LNCaP clone FGC (cell line): ENCODE results near the gene IFNA21.
"Not testable (repeated sequence)": the region's sequence is repeated elsewhere in the genome, so short reads cannot be mapped to it uniquely, and the experiment has no call there.

Experiments
- DNase-seq: peaks from one replicate; pipeline ENCODE4 v3.0.0-alpha.2; 2011; ENCODE audit warnings: low read depth
- H3K4me3 ChIP-seq: 2 replicates; pipeline ENCODE4 v1.5.1; 2011; ENCODE audit warnings: mild to moderate bottlenecking, low read depth, low read length, control low read depth
- TF ChIP-seq, protein P1 (sequence below): IDR thresholded peaks from 2 replicates; pipeline ENCODE4 v1.5.1; 2012; ENCODE audit warnings: mild to moderate bottlenecking; ENCODE audit not compliant: control insufficient read depth, insufficient read depth; ENCODE audit errors: extremely low read depth

The IFNA21 gene

GRCh38 chr9:21166560-21166959 is at the start of gene IFNA21:
Gene IFNA21 (minus strand): TSS chr9:21166660. CDS start chr9:21166612, 48 bp downstream.
- DNase-seq, H3K4me3 ChIP-seq: not testable (repeated sequence)

- DNase-seq, H3K4me3 ChIP-seq: not testable (repeated sequence)
- TF ChIP-seq, protein P1, sequence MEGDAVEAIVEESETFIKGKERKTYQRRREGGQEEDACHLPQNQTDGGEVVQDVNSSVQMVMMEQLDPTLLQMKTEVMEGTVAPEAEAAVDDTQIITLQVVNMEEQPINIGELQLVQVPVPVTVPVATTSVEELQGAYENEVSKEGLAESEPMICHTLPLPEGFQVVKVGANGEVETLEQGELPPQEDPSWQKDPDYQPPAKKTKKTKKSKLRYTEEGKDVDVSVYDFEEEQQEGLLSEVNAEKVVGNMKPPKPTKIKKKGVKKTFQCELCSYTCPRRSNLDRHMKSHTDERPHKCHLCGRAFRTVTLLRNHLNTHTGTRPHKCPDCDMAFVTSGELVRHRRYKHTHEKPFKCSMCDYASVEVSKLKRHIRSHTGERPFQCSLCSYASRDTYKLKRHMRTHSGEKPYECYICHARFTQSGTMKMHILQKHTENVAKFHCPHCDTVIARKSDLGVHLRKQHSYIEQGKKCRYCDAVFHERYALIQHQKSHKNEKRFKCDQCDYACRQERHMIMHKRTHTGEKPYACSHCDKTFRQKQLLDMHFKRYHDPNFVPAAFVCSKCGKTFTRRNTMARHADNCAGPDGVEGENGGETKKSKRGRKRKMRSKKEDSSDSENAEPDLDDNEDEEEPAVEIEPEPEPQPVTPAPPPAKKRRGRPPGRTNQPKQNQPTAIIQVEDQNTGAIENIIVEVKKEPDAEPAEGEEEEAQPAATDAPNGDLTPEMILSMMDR, result peak; percentile 50
These were observed 47.2 kb upstream of the IFNA21 start for GRCh38 chr9:21213411-21214326.

DNA sequence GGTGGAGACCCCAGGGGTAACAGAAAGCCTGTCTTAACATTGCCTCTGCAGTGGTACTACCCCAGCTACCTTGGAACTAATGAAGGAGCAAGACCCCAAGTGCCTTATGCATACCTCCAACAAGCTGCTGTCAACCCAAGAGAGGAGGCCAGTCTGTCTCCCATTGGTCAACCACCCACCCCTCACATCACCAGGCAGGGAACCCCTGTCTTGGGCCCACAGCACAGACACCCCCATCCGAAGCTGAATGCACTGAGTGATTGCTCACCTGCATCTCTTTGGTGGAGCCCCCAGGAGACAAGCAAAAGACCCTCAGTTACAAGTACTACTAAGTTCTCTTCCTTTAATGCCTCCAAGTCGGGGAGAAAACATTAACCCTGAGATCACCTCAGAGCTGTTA is 45.7 kb upstream of the IFNA21 start:
- not testable (repeated sequence) for H3K4me3 ChIP-seq, DNase-seq

- H3K4me3 ChIP-seq, DNase-seq: not testable (repeated sequence)
These were observed 44.3 kb upstream of the IFNA21 start for GRCh38 chr9:21210782-21211181.

- DNase-seq, result no peak
- TF ChIP-seq, protein P1, result no peak
- H3K4me3 ChIP-seq, result no peak overlapping the region
These were observed 43.9 kb upstream of the IFNA21 start for GRCh38 chr9:21210311-21210710.

GRCh38 chr9:21207043-21207442 is 40.6 kb upstream of the IFNA21 start, which contains the start of gene IFNA10:
Gene IFNA10 (minus strand): TSS chr9:21207143. CDS start chr9:21207097, 46 bp downstream.
- DNase-seq, H3K4me3 ChIP-seq: not testable (repeated sequence)

- DNase-seq, result no peak
- TF ChIP-seq, protein P1, result no peak
- H3K4me3 ChIP-seq, result no peak overlapping the region
These were observed 38.7 kb upstream of the IFNA21 start for GRCh38 chr9:21205204-21205603.

GRCh38 chr9:21202105-21202504 is 35.6 kb upstream of the IFNA21 start, which contains the start of gene IFNA7:
Gene IFNA7 (minus strand): TSS chr9:21202205. CDS start chr9:21202165, 40 bp downstream.
- not testable (repeated sequence) for DNase-seq

DNA sequence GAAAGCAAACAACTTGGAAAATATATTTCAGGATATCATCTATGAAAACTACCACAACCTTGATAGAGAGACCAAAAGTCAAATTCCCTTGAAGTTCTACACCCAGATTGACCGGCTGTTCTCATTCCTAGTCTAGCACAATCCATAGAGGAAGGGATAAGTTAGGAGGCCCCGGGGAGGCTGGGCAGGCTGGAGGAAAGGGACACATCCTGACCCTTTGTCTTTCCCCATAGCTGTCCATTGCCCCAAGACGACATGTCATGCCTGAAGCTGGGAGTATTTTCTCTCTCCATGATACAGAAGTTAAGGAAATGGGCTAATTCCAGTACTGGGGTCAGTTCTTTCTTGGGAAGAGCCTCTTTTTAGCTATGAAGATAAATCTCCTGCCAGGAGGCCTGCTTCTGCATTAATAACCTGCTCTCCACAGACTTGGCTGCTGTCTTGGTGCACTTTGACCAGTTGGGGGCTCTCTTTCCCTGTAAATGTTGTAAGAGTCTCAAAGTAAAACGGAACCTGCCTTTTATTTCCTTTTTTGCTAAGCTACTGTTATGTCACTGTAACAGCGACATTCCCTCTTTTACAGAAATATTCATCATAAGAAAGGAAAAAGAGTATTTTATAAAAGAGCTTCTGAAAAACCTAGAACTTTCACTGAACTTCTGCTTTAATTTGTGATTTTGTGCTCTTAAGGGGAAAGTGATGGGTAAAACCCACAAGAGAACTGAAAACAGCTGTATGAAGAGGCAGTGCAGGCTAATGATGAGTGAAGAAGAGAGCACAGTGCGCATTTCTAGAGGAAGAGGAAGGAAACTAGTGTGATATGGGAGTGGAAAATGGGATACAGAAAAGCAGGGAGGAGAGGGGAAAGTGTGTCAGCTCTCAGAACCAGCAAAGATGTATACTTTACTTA is 28.7 kb upstream of the IFNA21 start:
- H3K4me3 ChIP-seq, DNase-seq: not testable (repeated sequence)
- TF ChIP-seq, protein P1, result peak; percentile 65

More at GRCh38 chr9:21202105-21202504, 35.6 kb upstream of the IFNA21 start, which contains the start of gene IFNA7:
- not testable (repeated sequence) for H3K4me3 ChIP-seq

GRCh38 chr9:21187487-21187886 is 21.0 kb upstream of the IFNA21 start, which contains the start of gene IFNA4:
Gene IFNA4 (minus strand): TSS chr9:21187587. CDS start chr9:21187531, 56 bp downstream.
- not testable (repeated sequence) for H3K4me3 ChIP-seq, DNase-seq
